Stomach smooth muscle (tissue), 2 donors: ENCODE measurements around the gene NTNG1.

Experiments
- H3K27ac ChIP-seq: one replicate; pipeline ENCODE4 v1.7.0; 2013; ENCODE audit warnings: mild to moderate bottlenecking, low read length, inconsistent platforms
- H3K27me3 ChIP-seq, 2 donors: one replicate each; pipeline ENCODE4 v1.7.0; 2013; ENCODE audit warnings: low read length in 2 of 2; ENCODE audit not compliant: insufficient read depth in 2 of 2, control insufficient read depth in 1 of 2
- H3K36me3 ChIP-seq, 2 donors: one replicate each; pipeline ENCODE4 v1.7.0; 2013; ENCODE audit warnings: low read length in 2 of 2; ENCODE audit not compliant: control insufficient read depth in 2 of 2, insufficient read depth in 2 of 2
- H3K4me1 ChIP-seq: one replicate; pipeline ENCODE4 v1.7.0; 2013; ENCODE audit warnings: low read length; ENCODE audit not compliant: control insufficient read depth, insufficient read depth
- H3K4me3 ChIP-seq, 2 donors: one replicate each; pipeline ENCODE4 v1.7.0; 2013; ENCODE audit warnings: low read length in 2 of 2
- H3K9ac ChIP-seq, 2 donors: one replicate each; pipeline ENCODE4 v1.7.0; 2013; ENCODE audit warnings: low read length in 2 of 2, mild to moderate bottlenecking in 1 of 2
- H3K9me3 ChIP-seq, 2 donors: one replicate each; pipeline ENCODE4 v1.7.0; 2013; ENCODE audit warnings: low read length in 2 of 2; ENCODE audit not compliant: control insufficient read depth in 2 of 2
- donor health status: healthy.
- donor health status: Pancreatic carcinoma.

NTNG1 gene

GRCh38 chr1:107171333-107171732, 30.5 kb downstream of the NTNG1 start:
- no peak overlapping the region for H3K27ac ChIP-seq
- no peaks in the 10 kb centered on the region for H3K4me1 ChIP-seq
- H3K9me3 ChIP-seq, result no peaks in the 10 kb centered on the region
- H3K27me3 ChIP-seq, result no peaks in the 10 kb centered on the region
- no peaks in the 10 kb centered on the region for H3K36me3 ChIP-seq
- no peak overlapping the region for H3K4me3 ChIP-seq
- H3K9ac ChIP-seq, result no peak overlapping the region

GRCh38 chr1:107172450-107173170, 31.8 kb downstream of the NTNG1 start:
- H3K4me1 ChIP-seq, result no peaks in the 10 kb centered on the region
- no peak overlapping the region for H3K4me3 ChIP-seq
- H3K27me3 ChIP-seq, result no peaks in the 10 kb centered on the region
- no peak overlapping the region for H3K27ac ChIP-seq
- no peak overlapping the region for H3K9ac ChIP-seq
- no peaks in the 10 kb centered on the region for H3K36me3 ChIP-seq
- H3K9me3 ChIP-seq, result no peaks in the 10 kb centered on the region

GRCh38 chr1:107175102-107175909, 34.5 kb downstream of the NTNG1 start:
- H3K4me3 ChIP-seq, result no peak overlapping the region
- H3K27ac ChIP-seq, result no peak overlapping the region
- no peaks in the 10 kb centered on the region for H3K36me3 ChIP-seq
- no peaks in the 10 kb centered on the region for H3K27me3 ChIP-seq
- no peak overlapping the region for H3K9ac ChIP-seq
- no peaks in the 10 kb centered on the region for H3K4me1 ChIP-seq
- H3K9me3 ChIP-seq, result no peaks in the 10 kb centered on the region

GRCh38 chr1:107181253-107181969, 40.6 kb downstream of the NTNG1 start:
- no peak overlapping the region for H3K9ac ChIP-seq
- H3K4me1 ChIP-seq, result no peaks in the 10 kb centered on the region
- no peaks in the 10 kb centered on the region for H3K27me3 ChIP-seq
- H3K27ac ChIP-seq, result no peak overlapping the region
- no peaks in the 10 kb centered on the region for H3K9me3 ChIP-seq
- no peak overlapping the region for H3K4me3 ChIP-seq
- H3K36me3 ChIP-seq, result no peaks in the 10 kb centered on the region

GRCh38 chr1:107183011-107183410, 42.2 kb downstream of the NTNG1 start:
- no peaks in the 10 kb centered on the region for H3K4me1 ChIP-seq
- no peaks in the 10 kb centered on the region for H3K9me3 ChIP-seq
- no peak overlapping the region for H3K4me3 ChIP-seq
- no peak overlapping the region for H3K27ac ChIP-seq
- H3K9ac ChIP-seq, result no peak overlapping the region
- H3K27me3 ChIP-seq, result no peaks in the 10 kb centered on the region
- H3K36me3 ChIP-seq, result no peaks in the 10 kb centered on the region

- Histone ChIP-seq H3K4me3 (no peak overlapping the region), H3K9me3 (no peaks in the 10 kb centered on the region), H3K27ac (no peak overlapping the region), H3K27me3 (no peaks in the 10 kb centered on the region), H3K4me1 (no peaks in the 10 kb centered on the region), H3K36me3 (no peaks in the 10 kb centered on the region), H3K9ac (no peak overlapping the region)
Observed at GRCh38 chr1:107184888-107185287, 44.0 kb downstream of the NTNG1 start.

- Histone ChIP-seq H3K4me3 (no peak overlapping the region), H3K27ac (no peak overlapping the region), H3K27me3 (no peaks in the 10 kb centered on the region), H3K9me3 (no peaks in the 10 kb centered on the region), H3K4me1 (no peaks in the 10 kb centered on the region), H3K36me3 (no peaks in the 10 kb centered on the region), H3K9ac (no peak overlapping the region)
Observed at GRCh38 chr1:107187399-107187798, 46.6 kb downstream of the NTNG1 start.

- Histone ChIP-seq H3K9me3 (no peaks in the 10 kb centered on the region), H3K4me1 (no peaks in the 10 kb centered on the region), H3K27me3 (no peaks in the 10 kb centered on the region), H3K36me3 (no peaks in the 10 kb centered on the region), H3K27ac (no peak overlapping the region), H3K4me3 (no peak overlapping the region), H3K9ac (no peak overlapping the region)
Observed at GRCh38 chr1:107188160-107188559, 47.3 kb downstream of the NTNG1 start.

GRCh38 chr1:107194380-107194779, 53.5 kb downstream of the NTNG1 start:
- Histone ChIP-seq H3K9me3 (no peaks in the 10 kb centered on the region), H3K36me3 (no peaks in the 10 kb centered on the region), H3K4me1 (no peaks in the 10 kb centered on the region), H3K4me3 (no peak overlapping the region), H3K27ac (no peak overlapping the region), H3K27me3 (no peaks in the 10 kb centered on the region), H3K9ac (no peak overlapping the region)

- H3K9ac ChIP-seq, result no peak overlapping the region
- no peaks in the 10 kb centered on the region for H3K4me1 ChIP-seq
Observed at GRCh38 chr1:107195476-107195875, 54.6 kb downstream of the NTNG1 start.

More at GRCh38 chr1:107195476-107195875, 54.6 kb downstream of the NTNG1 start:
- no peaks in the 10 kb centered on the region for H3K36me3 ChIP-seq
- no peaks in the 10 kb centered on the region for H3K9me3 ChIP-seq
- no peak overlapping the region for H3K4me3 ChIP-seq
- H3K27ac ChIP-seq, result no peak overlapping the region
- H3K27me3 ChIP-seq, result no peaks in the 10 kb centered on the region
